Adipocyte (in vitro differentiated cells): ENCODE data around the gene AQP6.
A peak's percentile ranks its signal among the peaks of the same experiment; 100 is the strongest.
"Not testable (repeated sequence)": the region's sequence is repeated elsewhere in the genome, so short reads cannot be mapped to it uniquely, and the experiment has no call there.

ENCODE experiments used
- DNase-seq: peaks from one replicate; pipeline ENCODE4 v3.0.0-alpha.2; 2015; ENCODE audit warnings: low read depth
- H3K27me3 ChIP-seq: replicated peaks from 2 replicates; pipeline ENCODE4 v1.7.0; 2013; ENCODE audit warnings: mild to moderate bottlenecking, low read length, moderate library complexity; ENCODE audit not compliant: control insufficient read depth, insufficient read depth
- H3K36me3 ChIP-seq: 2 replicates; pipeline ENCODE4 v1.7.0; 2013; ENCODE audit warnings: low read length, mild to moderate bottlenecking, moderate library complexity; ENCODE audit not compliant: control insufficient read depth, insufficient read depth, severe bottlenecking
- H3K4me1 ChIP-seq: 2 replicates; pipeline ENCODE4 v1.7.0; 2013; ENCODE audit warnings: mild to moderate bottlenecking, low read length, moderate library complexity; ENCODE audit not compliant: control insufficient read depth, insufficient read depth
- H3K4me3 ChIP-seq: 2 replicates; pipeline ENCODE4 v1.7.0; 2013; ENCODE audit warnings: mild to moderate bottlenecking, low read length, moderate library complexity
- H3K9ac ChIP-seq: 2 replicates; pipeline ENCODE4 v1.7.0; 2013; ENCODE audit warnings: mild to moderate bottlenecking, low read length, moderate library complexity
- H3K9me3 ChIP-seq: 2 replicates; pipeline ENCODE4 v1.7.0; 2013; ENCODE audit warnings: mild to moderate bottlenecking, low read length, moderate library complexity; ENCODE audit not compliant: control insufficient read depth

AQP6 gene

DNA sequence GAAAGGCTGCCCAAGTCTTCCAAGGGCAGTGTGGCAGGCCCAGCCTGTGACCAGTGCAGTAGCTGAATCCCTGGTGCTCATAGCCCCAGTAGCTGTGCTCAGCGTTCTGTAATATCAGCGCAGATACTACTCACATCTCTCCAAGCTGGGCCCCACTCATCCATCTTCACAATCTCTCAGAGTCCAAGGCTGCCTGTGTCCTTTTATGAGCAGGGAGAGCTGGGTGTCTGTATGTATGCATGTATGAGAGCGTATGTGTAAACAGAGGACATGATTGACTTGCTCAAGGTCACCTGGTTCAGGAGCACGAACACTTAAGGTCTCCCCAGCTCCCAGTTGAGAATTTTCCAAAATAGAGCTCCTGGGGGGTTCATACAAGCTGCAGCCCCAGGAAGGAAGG is 5.4 kb downstream of the AQP6 start:
- Histone ChIP-seq H3K4me1 (peaks cover 4% of the 10 kb centered on the region), H3K4me3 (no peak overlapping the region), H3K9me3 (no peaks in the 10 kb centered on the region), H3K27me3 (peaks cover 7% of the 10 kb centered on the region), H3K36me3 (no peaks in the 10 kb centered on the region), H3K9ac (no peak overlapping the region)
- no peak for DNase-seq

DNA sequence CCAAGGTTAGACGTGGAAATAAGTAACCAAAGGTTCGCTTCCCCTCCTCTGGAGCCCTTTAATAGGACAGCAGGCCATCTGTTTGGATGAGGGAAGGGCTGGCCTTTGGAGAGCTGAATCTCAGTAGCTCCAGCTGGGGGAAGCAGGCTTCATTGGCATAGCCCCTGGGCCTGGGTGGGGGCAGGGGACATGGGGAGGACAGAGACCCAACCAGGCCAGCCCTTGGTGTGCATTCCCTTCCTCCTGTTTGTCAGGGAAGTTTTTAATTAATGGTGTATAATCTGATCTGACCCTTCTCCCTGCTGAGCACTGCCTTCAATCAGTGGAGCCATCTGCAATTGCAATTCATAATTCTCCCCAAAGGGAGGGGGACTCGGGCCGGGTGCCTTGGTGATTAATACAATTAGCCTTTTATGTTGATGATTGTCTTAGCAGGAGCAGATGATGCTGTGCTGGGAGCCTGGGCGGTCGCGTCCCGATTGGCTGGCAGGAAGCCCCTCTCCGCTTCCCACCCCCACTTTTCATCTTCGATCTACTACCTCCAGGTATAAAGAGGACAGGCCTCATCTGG is 6.4 kb downstream of the AQP6 start:
- DNase-seq, result no peak
- peaks cover 7% of the 10 kb centered on the region for H3K27me3 ChIP-seq

DNA sequence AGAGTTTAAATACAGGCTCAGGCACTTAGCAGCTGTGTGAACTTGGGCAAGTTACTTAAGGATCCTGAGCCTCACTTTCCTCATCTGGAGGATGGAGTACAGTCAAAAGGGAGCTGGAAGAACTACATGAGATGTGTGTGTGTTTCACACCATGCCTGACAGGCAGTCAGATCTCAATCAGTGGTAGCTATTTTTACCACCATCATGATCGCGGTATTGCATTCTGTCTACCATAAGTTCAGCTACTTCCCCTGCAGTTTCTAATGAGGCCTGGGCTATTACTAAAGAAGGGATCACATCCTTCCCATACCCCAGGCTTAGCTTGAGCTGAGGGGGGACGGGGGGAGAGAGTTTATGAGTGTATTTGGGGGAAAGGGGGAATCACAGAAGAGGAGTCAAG is 7.0 kb downstream of the AQP6 start:
- no peak for DNase-seq

More for the DNA sequence above, 6.4 kb downstream of the AQP6 start:
- Histone ChIP-seq H3K4me1 (peaks cover 11% of the 10 kb centered on the region), H3K9ac (no peak overlapping the region), H3K4me3 (no peak overlapping the region), H3K9me3 (no peaks in the 10 kb centered on the region), H3K36me3 (no peaks in the 10 kb centered on the region)

DNA sequence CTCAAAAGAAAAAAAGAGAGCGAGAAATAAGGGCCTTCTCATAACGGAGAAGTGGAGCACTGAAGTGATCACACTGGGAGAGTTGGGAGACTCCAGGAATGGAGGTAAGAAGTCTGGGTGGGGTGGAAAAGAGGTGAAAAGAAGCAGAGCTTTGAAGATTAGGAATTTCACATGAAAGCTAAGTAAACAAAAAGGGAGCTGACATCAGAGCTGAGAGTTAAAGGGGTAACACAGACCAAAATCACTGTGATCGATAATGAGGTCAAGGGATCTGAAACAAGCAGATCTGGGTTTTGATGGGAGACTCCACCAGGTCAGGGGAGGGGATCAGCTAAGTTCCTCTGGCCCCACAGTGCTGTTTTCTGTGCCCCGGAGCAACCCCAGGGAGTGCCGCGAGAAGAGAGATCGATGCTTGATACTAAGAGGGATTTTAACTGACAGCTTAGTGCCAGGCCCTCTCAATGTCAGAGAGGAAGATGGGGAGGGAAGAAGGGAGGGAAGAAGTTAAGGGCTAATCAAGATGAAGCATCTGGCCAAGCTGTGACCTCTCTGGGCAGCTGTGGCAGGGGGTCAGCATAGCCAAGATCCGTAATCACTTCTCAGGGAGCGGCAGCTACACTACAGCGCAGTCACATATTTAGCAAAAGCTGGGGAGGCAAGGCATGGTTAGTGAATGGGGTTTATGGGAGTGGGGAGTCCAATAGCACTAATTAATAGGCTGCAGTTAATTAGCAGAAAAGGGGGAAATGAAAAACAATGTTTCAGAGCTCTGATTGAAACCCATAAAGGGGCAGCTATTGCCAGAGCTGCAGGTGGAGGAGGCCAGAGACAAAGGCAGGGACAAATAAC is 8.0 kb downstream of the AQP6 start:
- Histone ChIP-seq H3K36me3 (no peaks in the 10 kb centered on the region), H3K9me3 (no peaks in the 10 kb centered on the region), H3K4me3 (no peak overlapping the region), H3K9ac (no peak overlapping the region), H3K4me1 (peaks cover 10% of the 10 kb centered on the region), H3K27me3 (peaks cover 3% of the 10 kb centered on the region)
- no peak for DNase-seq

More for the DNA sequence above, 7.0 kb downstream of the AQP6 start:
- Histone ChIP-seq H3K4me1 (peaks cover 11% of the 10 kb centered on the region), H3K27me3 (peaks cover 7% of the 10 kb centered on the region), H3K4me3 (no peak overlapping the region), H3K9me3 (no peaks in the 10 kb centered on the region), H3K9ac (no peak overlapping the region), H3K36me3 (no peaks in the 10 kb centered on the region)

DNA sequence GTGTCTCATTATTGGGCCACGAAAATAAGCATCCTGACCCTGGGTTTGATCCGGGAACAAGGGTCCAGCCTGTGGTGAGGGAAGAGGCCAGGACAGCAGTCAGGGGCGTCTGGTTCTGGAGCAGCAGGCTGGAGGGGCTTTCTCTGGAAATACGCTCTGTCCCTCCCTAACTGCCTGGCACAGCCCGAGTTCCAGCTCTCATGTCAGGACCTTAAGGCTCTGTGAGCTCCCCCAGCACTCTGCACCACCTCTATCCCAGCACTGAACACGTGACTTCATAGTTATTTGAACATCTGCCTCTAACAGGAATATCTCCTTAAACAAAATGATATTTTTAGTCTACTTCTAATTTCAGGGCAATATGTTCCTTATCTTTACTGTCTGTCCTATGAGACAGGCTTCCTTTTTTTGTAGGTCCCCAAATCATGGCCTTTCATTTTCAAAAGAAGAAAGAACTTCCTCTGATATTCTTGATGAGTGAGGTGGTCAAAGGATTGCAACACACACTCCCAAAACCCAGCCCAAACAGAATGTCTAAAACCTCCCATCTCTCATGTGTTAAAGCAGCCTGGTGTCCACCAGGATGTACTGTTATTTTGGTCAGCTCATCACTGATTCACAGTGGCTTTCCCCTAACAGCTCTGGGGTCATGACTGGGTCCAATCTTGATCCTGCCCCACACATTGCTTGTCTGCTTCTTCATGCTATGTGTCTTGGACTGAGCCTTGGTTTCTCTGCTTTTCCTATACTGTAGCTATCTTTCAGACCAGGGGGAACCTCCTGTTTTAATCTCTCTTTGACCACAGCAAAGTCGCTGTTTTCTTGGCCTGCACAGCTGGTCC is 9.7 kb downstream of the AQP6 start:
- peaks cover 10% of the 10 kb centered on the region for H3K4me1 ChIP-seq
- H3K9me3 ChIP-seq, result no peaks in the 10 kb centered on the region
- peak; percentile 25 for DNase-seq
- H3K36me3 ChIP-seq, result no peaks in the 10 kb centered on the region
- no peak overlapping the region for H3K4me3 ChIP-seq
- no peaks in the 10 kb centered on the region for H3K27me3 ChIP-seq
- H3K9ac ChIP-seq, result no peak overlapping the region

DNA sequence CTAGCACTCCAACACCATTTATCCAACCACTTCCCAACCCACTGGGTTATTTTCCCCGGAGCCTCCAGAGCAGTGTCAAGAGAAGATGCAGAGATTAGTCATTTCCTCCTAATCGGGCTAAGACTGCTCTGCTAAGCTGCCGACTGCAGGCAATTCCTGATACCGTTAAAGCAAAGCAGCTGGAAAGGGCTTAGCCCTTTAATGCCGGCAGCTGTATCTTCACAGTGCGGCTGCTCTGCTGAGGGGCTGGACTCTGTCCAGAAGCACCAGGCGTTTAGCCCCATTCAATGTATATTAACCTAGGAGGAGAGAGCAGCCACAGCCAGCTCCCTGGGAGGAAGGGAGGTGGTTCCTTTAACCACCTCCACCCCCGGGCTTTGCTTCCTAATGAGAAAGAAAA is 11.1 kb downstream of the AQP6 start:
- peaks cover 10% of the 10 kb centered on the region for H3K4me1 ChIP-seq
- no peaks in the 10 kb centered on the region for H3K27me3 ChIP-seq
- peak overlapping the region; percentile 47 for H3K9ac ChIP-seq
- H3K9me3 ChIP-seq, result no peaks in the 10 kb centered on the region
- DNase-seq, result peak; percentile 84
- H3K36me3 ChIP-seq, result no peaks in the 10 kb centered on the region
- peak overlapping the region; percentile 58 for H3K4me3 ChIP-seq

DNA sequence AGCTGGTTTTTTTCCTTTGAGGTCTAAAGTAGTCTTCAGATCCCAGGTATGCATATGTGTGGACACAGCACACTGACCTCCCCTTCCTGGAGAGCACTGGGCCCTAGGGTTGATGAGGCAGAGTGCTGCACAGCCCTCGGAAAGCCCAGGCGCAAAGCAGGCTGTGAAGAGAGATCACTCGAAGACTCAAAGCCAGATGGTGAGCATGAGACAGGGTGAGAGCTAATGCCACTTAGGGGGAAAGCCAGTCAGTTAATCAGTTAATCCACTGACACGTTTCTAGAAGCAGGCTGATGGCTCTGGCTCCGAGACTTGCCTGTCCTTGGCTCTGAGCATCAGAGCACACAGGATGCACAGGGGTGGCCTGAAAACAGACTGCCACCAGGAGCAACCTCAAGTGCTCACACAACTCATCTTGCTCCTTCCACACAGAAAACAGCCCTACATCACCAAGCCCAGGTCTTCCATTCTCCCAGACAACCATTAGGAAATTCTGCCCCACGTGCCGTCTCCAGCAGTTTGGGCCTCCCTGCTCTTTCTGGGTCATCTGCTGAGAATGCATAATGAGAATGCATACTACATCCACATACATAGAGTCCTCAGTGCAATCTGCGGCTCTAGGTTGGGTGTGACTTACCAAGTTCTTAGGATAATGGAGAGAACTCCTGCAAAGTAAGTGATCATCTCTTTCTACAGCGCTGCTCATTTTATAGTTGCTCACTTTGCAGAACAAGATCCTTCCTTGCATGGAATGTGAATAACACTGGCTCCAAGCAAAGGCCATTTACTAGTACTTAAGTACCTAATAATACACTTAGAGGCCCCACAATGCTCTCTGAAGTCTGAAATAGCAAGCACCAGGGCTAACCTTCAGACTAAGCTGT is 12.0 kb downstream of the AQP6 start:
- H3K9ac ChIP-seq, result no peak overlapping the region
- H3K4me1 ChIP-seq, result peaks cover 11% of the 10 kb centered on the region
- no peaks in the 10 kb centered on the region for H3K36me3 ChIP-seq
- no peak overlapping the region for H3K4me3 ChIP-seq
- no peaks in the 10 kb centered on the region for H3K27me3 ChIP-seq
- no peak for DNase-seq
- no peaks in the 10 kb centered on the region for H3K9me3 ChIP-seq

DNA sequence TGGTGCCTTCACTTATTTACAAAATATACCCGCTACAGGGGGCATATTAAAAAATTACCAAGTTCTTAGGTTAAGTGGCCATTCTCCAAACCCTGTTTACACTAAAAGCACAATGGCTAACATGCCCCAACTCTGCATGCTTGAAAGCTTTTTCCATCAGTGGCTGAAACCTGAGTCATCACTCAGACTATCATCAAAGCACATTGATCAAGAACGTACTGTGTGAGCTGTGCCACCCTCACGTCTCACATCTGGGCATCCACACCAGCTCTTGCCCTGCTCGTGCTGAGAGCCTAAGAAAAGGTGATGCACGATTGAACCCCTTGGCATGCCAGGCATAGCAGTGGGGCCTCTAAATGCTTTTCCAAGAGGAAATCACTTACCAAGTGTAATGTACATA is 13.2 kb downstream of the AQP6 start:
- H3K36me3 ChIP-seq, result no peaks in the 10 kb centered on the region
- no peak overlapping the region for H3K4me3 ChIP-seq
- H3K9ac ChIP-seq, result no peak overlapping the region
- H3K9me3 ChIP-seq, result no peaks in the 10 kb centered on the region
- no peak for DNase-seq
- H3K27me3 ChIP-seq, result no peaks in the 10 kb centered on the region
- H3K4me1 ChIP-seq, result peaks cover 23% of the 10 kb centered on the region

DNA sequence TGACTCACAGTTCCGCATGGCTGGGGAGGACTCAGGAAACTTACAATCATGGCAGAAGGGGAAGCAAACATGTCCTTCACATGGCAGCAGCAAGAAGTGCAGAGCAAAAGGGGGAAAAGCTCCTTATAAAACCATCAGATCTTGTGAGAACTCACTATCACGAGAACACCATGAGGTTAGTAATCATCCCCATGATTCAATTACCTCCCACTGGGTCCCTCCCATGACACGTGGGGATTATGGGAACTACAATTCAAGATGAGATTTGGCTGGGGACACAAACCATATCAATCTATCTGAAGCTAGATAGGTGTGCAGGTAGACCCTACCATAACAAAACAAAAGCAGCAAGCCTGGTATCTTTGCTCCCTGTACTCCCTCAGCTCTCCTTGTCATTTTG is 13.7 kb downstream of the AQP6 start:
- H3K36me3 ChIP-seq, H3K27me3 ChIP-seq, DNase-seq, H3K4me3 ChIP-seq, H3K9me3 ChIP-seq, H3K9ac ChIP-seq: not testable (repeated sequence)
- peaks cover 23% of the 10 kb centered on the region for H3K4me1 ChIP-seq

DNA sequence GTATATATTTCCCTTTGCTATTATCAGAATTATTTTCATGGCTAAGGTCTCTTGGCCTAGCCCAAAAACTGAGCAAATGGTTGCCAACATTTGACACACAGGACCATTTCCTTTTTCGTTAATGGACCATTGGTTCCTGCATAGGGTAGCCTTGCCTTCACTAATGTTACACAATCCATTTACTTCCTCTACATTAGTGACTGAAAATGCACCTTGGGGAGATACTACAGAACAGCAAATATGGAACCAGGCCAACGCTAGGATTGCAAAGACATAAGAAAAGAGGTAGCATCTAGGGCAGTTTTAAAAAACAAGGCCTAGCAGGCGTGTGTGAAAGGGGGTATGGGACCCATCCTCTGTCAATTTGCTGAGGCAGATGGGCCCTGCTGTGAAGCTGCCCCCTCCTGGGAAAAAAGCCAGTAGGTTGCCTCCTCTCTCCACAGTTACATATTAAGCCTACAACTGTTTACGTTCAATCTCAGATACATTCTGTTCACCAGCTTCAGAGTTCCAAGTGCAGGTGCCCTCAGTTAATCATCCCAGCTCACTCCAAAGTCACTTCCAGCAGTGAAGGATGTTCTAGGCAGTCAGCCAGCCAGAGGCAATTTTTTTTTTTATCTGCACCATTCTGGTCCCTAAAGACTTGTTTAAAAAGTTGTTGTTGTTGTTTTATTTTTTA is 15.0 kb downstream of the AQP6 start:
- Histone ChIP-seq H3K4me1 (peaks cover 23% of the 10 kb centered on the region), H3K36me3 (peaks cover 10% of the 10 kb centered on the region), H3K9me3 (no peaks in the 10 kb centered on the region), H3K27me3 (no peaks in the 10 kb centered on the region), H3K9ac (no peak overlapping the region), H3K4me3 (no peak overlapping the region)
- no peak for DNase-seq
